HG02588 (cell line): ENCODE data around the gene KIAA0232.
"Not testable (repeated sequence)": the region's sequence is repeated elsewhere in the genome, so short reads cannot be mapped to it uniquely, and the experiment has no call there.

Source experiments
- ATAC-seq: cut with Tn5 transposase; IDR thresholded peaks from one replicate; pipeline ENCODE4 v1.9.1; 2021; ENCODE audit warnings: mild to moderate bottlenecking, moderate library complexity; ENCODE audit not compliant: unreplicated experiment

KIAA0232 gene

GRCh38 chr4:6755088-6755753 is 27.3 kb upstream of the KIAA0232 start:
- no peak for ATAC-seq

DNA sequence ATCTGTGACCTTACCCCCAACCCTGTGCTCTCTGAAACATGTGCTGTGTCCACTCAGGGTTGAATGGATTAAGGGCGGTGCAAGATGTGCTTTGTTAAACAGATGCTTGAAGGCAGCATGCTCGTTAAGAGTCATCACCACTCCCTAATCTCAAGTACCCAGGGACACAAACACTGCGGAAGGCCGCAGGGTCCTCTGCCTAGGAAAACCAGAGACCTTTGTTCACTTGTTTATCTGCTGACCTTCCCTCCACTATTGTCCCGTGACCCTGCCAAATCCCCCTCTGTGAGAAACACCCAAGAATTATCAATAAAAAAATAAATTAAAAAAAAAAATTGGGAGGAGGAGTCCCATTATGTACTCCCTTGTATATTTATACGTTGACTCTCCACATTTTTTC is 26.2 kb upstream of the KIAA0232 start:
- ATAC-seq, result not testable (repeated sequence)

GRCh38 chr4:6758728-6759127 is 23.8 kb upstream of the KIAA0232 start:
- ATAC-seq, result no peak

DNA sequence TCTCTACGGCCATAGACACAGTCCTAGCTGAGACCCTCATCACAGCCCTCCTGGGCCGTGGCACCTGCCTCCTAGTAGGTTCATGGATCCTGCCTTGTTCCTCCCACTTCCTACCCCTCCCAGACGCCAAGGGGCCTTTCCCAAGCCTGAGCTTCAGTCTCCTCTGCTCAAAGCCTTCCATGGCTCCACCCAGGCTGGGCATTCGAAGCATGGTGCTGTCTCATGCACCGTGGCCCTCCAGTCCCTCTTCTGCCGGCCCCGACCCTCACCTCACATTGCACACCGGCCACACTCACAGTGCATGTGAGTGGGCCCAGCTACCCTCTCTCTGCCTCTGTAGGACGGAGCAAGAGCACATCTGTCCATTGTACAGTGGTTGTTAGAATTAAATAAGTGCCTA is 21.7 kb upstream of the KIAA0232 start:
- ATAC-seq, result no peak

- no peak for ATAC-seq
These were observed 20.6 kb upstream of the KIAA0232 start for GRCh38 chr4:6761649-6762615.

- ATAC-seq, result no peak
These were observed 19.1 kb upstream of the KIAA0232 start for GRCh38 chr4:6763330-6763851.

DNA sequence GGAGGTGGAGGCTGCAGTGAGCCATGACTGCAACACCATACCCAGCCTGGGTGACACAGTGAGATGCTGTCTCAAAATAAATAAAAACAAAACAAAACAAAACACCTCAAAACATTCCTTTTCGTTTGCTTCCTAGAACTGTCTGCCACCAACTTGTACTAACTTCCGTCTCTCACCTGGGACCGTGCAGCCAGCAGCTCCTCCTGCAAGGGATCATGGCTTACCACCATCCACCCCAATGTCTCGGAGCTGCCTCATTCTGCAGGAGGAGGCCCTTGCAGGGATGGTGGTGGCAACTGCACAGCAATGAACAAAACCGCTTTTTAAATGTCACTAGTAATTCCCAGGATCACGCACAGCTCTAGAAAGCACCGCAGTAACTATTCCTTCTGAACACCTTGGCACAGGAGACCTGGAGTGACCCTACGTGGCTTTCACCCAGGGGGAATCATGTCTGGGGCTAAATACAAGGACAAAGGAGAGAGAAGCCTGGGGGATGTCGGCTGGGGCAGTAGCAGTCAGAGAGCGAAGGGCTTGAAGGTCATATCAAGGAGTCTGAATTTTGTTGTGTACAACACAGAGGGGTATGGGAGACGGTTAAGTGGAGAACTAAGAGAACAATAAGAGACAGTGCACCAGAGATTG is 17.4 kb upstream of the KIAA0232 start:
- ATAC-seq, result no peak

DNA sequence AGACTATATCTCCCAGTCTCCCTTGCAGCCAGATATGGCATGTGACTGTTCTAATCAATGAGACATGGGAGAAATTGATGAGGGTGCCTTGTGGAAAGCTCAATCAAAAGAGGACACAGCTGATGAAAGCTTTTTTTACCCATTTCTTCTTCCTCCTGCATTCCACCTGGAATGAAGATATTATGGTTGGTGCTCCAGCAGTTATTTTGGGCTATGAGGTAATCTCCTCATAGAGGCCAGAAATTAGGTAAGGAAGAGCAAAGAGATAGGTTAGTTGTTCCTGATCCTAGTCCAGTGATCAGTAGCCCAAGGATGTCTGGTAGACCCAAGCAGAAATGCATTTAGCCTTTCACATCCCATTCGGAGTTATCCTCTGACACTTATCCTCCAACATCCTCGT is 16.8 kb upstream of the KIAA0232 start:
- no peak for ATAC-seq

DNA sequence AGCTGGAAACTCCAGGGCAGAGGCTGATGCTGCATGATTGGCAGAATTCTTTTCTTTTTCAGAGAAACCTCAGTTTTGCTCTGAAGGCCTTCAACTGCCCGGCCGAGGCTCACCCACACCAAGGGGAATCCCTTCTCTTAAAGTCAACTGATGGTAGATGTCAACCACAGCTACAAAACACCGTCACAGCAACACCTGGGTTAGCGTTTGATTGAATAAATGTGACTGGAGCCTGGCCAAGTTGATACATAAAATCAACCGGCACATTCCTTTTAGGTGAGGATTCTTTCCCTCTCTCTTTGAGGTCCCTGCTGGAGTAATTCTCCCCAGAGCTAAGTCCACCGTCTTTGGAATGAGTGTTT is 15.2 kb upstream of the KIAA0232 start:
- ATAC-seq, result no peak

DNA sequence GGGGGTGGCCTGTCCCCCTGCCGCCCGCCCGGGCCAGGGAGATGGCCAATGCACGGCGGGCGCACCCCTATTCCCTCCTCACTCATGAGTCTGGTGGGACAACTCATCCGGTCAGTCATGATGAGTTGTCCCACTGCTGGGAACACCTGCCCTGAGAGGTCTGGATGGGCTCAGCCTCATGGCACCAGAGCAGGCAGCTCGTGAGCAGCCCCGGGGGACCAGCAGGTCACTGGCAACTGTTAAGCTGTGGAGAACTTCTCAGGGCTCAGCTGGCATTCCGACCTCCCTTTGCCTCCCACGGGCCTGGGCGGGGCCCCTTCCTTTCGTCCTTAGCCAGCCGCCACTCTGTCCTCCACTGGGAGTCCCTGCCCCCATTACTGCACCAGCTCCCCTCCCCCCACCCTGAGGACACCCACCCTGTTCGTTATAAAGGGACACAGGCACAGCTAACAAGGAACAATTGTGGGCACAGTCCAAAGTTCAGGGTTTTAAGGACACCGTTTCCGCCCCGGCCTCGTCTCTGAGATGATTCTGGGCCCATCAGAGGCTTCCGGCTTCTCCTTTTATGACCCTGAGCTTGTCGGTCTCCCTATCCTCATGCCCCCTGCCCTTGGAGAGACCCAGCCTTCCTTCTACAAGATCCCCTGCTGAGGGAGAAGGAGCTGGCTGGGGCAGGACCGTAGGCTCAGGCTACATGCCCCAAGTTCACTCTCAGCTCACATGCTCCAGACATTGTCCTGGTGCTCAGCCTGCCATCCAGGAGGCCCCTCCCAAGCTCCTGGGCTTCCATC is 14.6 kb upstream of the KIAA0232 start:
- ATAC-seq, result no peak

DNA sequence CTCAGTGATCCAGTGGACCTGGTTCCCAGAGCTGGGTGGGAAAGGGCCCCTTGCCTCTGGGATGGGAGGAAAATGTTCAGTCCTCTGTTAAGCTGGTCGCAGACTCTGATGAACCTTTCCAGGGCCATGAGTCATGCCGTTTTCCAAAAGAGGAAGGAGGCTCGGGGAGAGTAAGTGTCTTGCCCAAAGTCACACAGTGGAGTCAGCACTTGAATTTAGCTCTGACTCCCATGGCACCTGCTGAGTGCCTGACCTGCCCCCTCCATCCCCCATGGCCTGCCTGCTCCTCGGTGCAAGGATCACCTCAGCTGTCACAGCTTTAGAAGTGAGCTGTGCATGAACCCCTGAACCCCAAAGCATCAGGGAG is 14.0 kb upstream of the KIAA0232 start:
- ATAC-seq, result no peak

GRCh38 chr4:6769233-6769988 is 13.1 kb upstream of the KIAA0232 start:
- ATAC-seq, result no peak

- no peak for ATAC-seq
These were observed 12.5 kb upstream of the KIAA0232 start for GRCh38 chr4:6769989-6770420.

- no peak for ATAC-seq
These were observed 11.8 kb upstream of the KIAA0232 start for GRCh38 chr4:6770581-6771228.

GRCh38 chr4:6771229-6771671 is 11.3 kb upstream of the KIAA0232 start:
- ATAC-seq, result no peak

DNA sequence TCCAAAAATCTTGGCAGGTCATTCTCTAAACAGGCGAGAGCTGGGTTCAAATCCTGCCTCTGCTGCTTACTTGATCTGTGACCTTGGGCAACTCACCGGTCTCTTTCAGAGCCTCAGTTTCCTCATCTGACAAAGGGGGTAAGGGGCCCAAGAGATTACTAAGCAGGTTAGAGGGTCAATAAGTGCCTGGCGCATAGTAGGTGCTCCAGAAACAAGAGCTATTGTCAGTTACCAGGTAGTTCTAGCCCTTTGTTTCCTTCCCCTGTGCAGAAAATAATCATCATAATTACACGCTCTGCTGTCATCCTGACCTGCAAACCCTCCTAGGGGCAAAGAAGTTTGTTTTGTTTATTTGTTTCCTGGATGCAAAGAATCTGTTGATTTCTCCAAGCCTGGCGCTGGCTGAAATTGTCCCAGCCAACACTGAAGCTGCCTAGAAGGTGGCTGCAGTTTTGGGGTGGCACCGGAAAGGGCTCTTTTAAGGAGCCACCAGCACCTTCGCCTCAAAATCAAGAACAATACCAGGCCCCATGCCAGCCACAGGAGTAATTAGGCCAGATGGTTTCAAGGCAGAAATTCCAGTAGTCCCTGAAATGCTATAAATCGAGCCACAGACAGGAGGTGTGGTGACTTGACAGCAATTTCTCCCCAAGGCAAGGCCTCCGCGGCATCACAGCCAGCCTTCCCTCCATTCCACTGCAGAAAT is 10.2 kb upstream of the KIAA0232 start:
- no peak for ATAC-seq

GRCh38 chr4:6773106-6773505 is 9.4 kb upstream of the KIAA0232 start:
- ATAC-seq, result no peak

DNA sequence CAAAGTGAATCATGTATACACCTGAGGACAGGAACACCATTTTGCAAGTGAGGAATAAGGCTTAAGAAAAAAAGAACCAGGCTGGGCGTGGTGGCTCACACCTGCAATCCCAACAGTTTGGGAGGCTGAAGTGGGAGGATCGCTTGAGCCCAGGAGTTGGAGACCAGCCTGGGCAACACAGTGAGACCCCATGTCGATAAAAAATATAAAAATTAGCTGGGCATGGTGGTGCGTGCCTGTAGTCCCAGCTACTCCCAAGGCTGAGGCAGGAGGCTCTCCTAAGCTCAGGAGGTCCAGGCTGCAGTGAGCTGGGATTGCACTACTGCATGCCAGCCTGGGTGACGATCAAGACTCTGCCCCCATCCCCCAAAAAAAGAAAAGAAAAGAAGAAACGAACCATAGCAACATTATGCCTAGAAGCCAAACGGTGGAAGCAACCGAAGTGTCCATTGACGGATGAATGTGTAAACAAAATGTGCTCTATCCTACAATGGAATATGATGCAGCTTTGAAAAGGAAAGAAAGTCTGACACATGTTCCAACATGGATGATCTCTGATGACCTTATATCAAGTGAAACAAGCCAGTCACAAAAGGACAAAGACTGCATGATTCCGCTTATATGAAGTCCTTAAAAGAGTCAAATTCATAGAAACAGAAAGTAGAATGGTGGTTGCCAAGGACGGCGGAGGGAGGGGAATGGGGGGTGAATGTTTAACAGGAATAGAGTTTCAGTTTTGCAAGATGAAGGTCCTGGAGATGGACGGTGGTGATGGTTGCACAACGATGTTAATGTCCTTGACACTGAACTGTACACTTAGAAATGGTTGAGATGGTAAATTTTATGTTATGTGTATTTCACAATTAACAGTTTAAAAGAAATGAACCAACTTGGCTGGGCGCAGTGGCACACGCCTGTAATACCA is 8.6 kb upstream of the KIAA0232 start:
- no peak for ATAC-seq
